Right lung (tissue), 5 donors: ENCODE measurements around the gene NUDCD3. TPM values are rescaled to one million over a fixed set of nuclear protein-coding genes. Genes with fewer than 3 reads are reported as not detected.

Experiments used
- DNase-seq, 2 donors: peaks; one replicate each; pipeline ENCODE4 v3.0.0-alpha.2; 2013
- polyA plus RNA-seq, 5 donors: library from polyadenylated mRNA; unstranded; fragments of 120-200 nt; gene quantifications; one replicate each; pipeline versions ENCODE4 v1.2.1 to v1.2.3, GENCODE V29; 2013; ENCODE audit warnings: inconsistent platforms in 1 of 5, low replicate concordance in 1 of 5; ENCODE audit not compliant: insufficient read length in 5 of 5, insufficient read depth in 1 of 5

Gene NUDCD3
- polyA plus RNA-seq, 5 donors = 79.4 to 95.3 (median 83.8) TPM

DNA sequence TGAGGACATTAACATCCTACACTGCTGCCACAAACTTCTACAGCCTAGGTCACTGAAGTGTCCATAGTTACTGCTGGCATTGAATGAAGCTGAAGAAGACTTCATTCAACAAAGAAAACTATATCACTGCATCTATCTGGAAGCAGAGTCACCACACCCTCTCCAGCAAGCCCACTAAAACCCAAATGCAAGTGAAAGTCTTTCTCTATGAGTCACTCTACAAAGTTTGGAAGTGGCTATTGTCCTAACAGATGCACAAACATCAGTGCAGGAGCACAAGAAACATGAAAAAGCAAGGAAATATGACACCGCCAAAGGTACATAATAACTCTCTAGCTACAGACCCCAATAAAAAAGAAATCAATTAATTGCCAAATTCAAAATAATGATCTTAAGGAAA is 121.6 kb downstream of the NUDCD3 start:
- DNase-seq = no peak

DNA sequence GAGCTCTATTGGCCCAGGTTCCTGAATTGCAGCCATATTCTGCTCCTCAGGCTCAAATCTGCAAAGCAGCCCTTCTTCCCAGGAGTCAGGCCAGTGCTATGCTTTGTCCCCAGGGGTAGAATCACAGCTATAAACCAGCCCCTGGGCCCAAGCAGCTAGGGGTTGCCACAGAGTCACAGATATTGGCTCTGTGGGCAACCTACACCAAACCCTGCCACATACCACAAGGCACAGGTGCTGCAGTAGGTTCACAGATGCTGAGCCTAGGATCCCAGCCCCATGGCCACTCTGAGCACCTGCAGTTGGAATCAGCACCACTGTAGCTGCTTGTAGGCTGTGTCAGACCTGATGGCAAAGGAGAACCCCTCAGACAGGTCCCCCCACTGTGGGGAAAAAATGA is 122.0 kb downstream of the NUDCD3 start:
- DNase-seq = no peak

DNA sequence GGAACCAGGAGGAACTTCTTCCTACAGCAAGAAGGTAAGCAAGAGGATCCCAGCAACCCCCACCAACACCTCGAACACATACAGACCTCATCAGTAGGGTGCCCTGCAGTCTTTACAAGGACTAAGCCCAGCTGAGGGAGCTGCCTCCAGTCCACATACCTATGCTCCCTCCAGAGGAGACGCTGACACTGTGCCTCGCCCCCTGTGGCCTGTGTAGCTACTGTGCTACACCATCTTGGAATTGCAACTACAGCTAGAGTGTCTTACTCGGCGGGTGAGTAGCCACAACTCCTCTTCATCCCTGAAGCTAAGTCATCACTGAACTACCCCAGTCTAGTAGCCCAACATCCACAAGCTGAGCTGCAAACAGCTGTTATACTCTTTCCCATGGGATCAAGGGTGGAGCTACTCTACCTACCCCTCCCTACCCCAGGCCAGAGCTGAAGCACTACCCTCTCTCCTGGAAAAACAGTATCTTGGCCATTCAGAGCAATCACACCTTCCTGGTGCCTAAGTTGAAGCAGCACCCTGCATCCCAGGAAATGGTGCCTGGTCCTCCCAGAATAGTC is 122.9 kb downstream of the NUDCD3 start:
- no peak for DNase-seq

DNA sequence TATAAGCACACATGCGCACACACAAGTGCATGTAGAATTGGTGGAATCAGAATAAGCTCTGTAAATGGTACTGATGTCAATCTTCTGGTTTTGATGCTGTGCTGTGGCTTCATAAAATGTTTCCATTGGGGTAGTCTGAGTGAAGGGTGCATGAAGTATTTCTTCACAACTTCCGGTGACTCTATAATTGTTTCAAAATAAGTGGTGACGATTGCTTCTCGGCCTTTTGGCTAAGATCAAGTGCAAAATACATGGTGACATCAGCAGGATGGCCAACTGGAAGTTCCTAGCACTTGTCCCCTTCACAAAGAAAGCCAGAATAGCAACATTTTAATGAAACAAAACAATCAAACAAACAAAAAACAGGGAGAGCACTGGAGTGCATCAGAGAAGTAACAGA is 123.5 kb downstream of the NUDCD3 start:
- no peak for DNase-seq

DNA sequence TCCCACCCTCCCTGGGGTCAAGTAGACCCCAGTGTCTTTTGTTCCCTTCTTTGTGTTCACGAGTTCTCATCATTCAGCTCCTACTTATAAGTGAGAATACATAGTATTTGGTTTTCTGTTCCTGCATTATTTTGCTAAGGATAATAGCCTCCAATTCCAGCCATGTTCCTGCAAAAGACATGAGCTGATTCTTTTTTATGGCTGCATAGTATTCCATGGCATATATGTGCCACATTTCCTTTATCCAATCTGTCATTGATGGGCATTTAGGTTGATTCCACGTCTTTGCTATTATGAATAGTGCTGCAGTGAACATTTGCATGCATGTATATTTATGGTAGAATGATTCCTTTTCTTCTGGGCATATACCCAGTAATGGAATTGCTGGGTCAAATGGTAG is 136.8 kb downstream of the NUDCD3 start:
- no peak for DNase-seq

GRCh38 chr7:44348851-44349781 is 141.3 kb downstream of the NUDCD3 start:
- no peak for DNase-seq

- DNase-seq = no peak
Measured at GRCh38 chr7:44348300-44348699, 142.2 kb downstream of the NUDCD3 start.

- DNase-seq = no peak
Measured at GRCh38 chr7:44347546-44348114, 142.8 kb downstream of the NUDCD3 start.

DNA sequence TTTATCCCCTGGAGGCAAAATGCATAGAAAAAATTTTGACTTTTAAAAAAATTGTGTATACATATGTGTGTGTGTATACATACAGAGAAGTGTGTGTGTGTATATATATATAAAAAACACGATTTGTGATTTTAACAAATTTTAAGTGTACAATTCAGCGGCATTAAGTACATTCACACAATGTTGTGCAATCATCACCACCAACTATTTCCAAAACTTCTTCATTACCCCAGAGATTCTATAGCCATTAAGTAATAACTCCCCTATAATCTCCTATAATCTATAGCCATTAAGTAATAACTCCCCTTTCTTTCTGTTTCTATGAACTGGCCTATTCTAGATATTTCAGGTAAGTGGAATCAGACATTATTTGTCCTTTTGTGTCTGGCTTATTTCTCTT is 144.4 kb downstream of the NUDCD3 start:
- no peak for DNase-seq

DNA sequence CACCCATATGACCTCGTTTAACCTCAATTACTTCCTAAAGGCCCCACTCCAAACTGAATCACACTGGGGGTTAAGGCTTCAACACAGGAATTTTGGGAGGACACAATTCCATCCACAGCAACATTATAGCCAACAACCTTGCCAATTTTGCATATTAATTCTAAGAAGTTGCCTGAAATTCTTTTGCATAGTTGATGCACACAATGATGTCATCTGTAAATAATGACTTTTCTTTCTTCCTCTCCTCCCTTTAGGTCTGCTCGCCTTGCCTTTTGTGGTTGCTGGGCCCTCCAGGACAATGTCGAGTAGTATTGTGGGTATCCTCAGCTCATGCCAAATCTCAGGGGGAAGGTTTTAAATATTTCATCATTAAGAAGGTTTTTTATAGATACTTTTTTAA is 149.1 kb downstream of the NUDCD3 start:
- DNase-seq = no peak

- no peak for DNase-seq
Measured at GRCh38 chr7:44338600-44338999, 151.9 kb downstream of the NUDCD3 start.

DNA sequence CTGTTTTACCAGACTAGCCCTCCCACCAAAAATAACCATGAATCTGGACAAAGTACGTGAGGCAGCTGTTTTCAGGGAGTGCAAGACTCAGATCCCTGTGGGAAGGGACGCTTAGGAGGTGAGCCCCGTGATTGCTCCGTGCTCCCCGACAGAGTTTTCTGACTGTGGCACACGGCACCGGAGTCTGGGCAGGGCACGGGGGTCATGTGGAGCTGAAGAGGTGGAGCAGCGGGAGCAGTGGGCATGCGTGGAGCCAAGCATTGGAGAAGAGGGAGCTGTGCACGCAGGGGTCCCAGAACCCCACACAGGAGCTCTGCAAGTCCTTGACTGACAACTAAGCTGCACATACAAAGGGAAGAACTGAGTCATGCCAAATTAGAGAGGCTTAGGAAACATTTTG is 154.0 kb downstream of the NUDCD3 start:
- DNase-seq = no peak

DNA sequence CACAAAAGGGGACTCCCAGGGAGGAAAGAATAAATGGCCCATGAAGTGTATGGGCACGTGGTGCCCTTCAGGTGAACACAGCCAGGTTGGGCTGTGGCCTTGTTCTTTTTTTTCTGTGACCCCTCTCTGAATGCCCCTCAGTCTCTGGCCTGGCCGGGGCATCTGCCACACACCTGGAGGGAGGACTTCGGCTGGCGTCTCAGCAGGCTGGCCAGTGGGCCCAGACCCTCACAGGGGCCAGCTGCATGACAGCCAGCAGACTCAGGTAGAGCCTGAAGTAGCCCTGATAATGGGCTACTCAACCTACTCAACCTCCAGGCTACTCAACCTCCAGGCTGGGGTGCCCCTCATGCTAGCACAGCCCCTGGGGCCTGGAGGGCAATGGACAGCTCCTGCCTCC is 155.3 kb downstream of the NUDCD3 start:
- DNase-seq = no peak

GRCh38 chr7:44334734-44335097 is 155.7 kb downstream of the NUDCD3 start:
- DNase-seq = no peak

- DNase-seq = no peak
Measured at GRCh38 chr7:44333911-44334733, 156.3 kb downstream of the NUDCD3 start.

DNA sequence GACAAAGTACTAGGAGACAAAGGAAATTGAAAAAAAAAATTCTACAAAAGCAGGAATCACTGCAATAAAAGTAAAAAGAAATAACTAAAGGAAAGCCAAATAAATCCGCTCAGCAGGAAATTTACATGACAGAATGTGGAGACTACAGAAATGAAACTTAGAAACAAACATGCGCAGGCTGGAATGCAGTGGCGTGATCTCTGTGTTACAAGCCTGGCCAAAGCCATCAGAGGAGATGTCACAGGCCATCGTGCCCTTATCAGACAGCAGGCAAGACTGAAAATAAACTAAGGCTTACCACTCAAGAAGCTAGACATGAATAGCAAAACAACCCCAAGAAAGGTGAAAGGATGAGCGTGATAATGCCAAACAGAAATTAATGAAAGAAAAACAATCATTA is 158.8 kb downstream of the NUDCD3 start:
- DNase-seq = no peak

GRCh38 chr7:44330331-44330730 is 160.1 kb downstream of the NUDCD3 start:
- no peak for DNase-seq

GRCh38 chr7:44329888-44330287 is 160.6 kb downstream of the NUDCD3 start:
- no peak for DNase-seq
